OCI-LY7 (cell line): ENCODE data around the gene CLEC3B. TPM values are rescaled to one million over a fixed set of nuclear protein-coding genes. Genes with fewer than 3 reads are reported as not detected.
"Not testable (repeated sequence)": the region's sequence is repeated elsewhere in the genome, so short reads cannot be mapped to it uniquely, and the experiment has no call there.

Experiments used
- BruUV-seq: library from RNA; stranded (reverse); fragments of 400-500 nt; replicated peaks from 2 replicates; lab custom pipeline; 2021; lab: Mats Ljungman, UMichigan
- CTCF ChIA-PET: fragments of 300-600 bp; sonication (Branson Sonifier 250); formaldehyde crosslinking; loops from one replicate; lab custom pipeline; 2022; ENCODE audit warnings: antibody characterized with exemption; ENCODE audit not compliant: unreplicated experiment; lab: Charles Lee
- POLR2A ChIA-PET: fragments of 300-600 bp; sonication (Branson Sonifier 250); formaldehyde crosslinking; loops from one replicate; lab custom pipeline; 2022; ENCODE audit warnings: antibody characterized with exemption; lab: Charles Lee
- DNase-seq: peaks from one replicate; pipeline ENCODE4 v3.0.0-alpha.2; 2015; ENCODE audit warnings: low spot score
- H2AFZ ChIP-seq: fragments of 200-600 bp; sonication (generic), shearing (Covaris generic); 2 replicates; pipeline ENCODE4 v1.6.1; 2014; ENCODE audit warnings: mild to moderate bottlenecking, antibody characterized with exemption, low read length, moderate library complexity
- H3K27ac ChIP-seq: fragments of 200-600 bp; sonication (generic); 2 replicates; pipeline ENCODE4 v1.5.1; 2014; ENCODE audit warnings: mixed run types, low read depth, mild to moderate bottlenecking, moderate library complexity, low read length, inconsistent platforms; ENCODE audit not compliant: poor library complexity, severe bottlenecking
- H3K36me3 ChIP-seq: fragments of 200-600 bp; sonication (generic); 2 replicates; pipeline ENCODE4 v1.6.1; 2014; ENCODE audit warnings: mild to moderate bottlenecking, antibody characterized with exemption, low read length, moderate library complexity, mixed read lengths; ENCODE audit not compliant: insufficient read depth
- H3K4me1 ChIP-seq: fragments of 200-600 bp; sonication (generic); 2 replicates; pipeline ENCODE4 v1.5.1; 2014; ENCODE audit warnings: mild to moderate bottlenecking, low read length; ENCODE audit not compliant: insufficient read depth, poor library complexity, severe bottlenecking
- H3K4me2 ChIP-seq: fragments of 200-600 bp; sonication (generic); 2 replicates; pipeline ENCODE4 v1.6.1; 2014; ENCODE audit warnings: mild to moderate bottlenecking, low read length
- H3K4me3 ChIP-seq: fragments of 200-600 bp; sonication (generic); 2 replicates; pipeline ENCODE4 v1.5.1; 2014; ENCODE audit warnings: mild to moderate bottlenecking, low read depth, low read length; ENCODE audit not compliant: poor library complexity, severe bottlenecking
- H3K79me2 ChIP-seq: fragments of 200-600 bp; sonication (generic); 2 replicates; pipeline ENCODE4 v1.6.1; 2016; ENCODE audit warnings: low read depth, mild to moderate bottlenecking, low read length, moderate library complexity, mixed read lengths; ENCODE audit not compliant: insufficient read depth
- H3K9me2 ChIP-seq: fragments of 200-600 bp; sonication (generic); 2 replicates; pipeline ENCODE4 v1.6.1; 2016; ENCODE audit warnings: mild to moderate bottlenecking, low read length, mixed read lengths; ENCODE audit not compliant: insufficient read depth
- H3K9me3 ChIP-seq: fragments of 200-600 bp; sonication (generic); 2 replicates; pipeline ENCODE4 v1.6.1; 2014; ENCODE audit warnings: mild to moderate bottlenecking, mixed run types, low read length, mixed read lengths
- H4K20me1 ChIP-seq: fragments of 200-600 bp; sonication (generic); 2 replicates; pipeline ENCODE4 v1.6.1; 2014; ENCODE audit warnings: mild to moderate bottlenecking, antibody characterized with exemption, low read length, moderate library complexity, mixed read lengths; ENCODE audit not compliant: insufficient read depth
- CTCF ChIP-seq: fragments of 200-600 bp; sonication (generic); conservative IDR thresholded peaks from 2 replicates; pipeline ENCODE4 v1.5.1; 2014; ENCODE audit warnings: mild to moderate bottlenecking, antibody characterized with exemption, low read length, moderate library complexity, mixed read lengths
- EZH2phosphoT487 ChIP-seq: fragments of 200-600 bp; sonication (generic); IDR thresholded peaks from 2 replicates; pipeline ENCODE4 v1.6.1; 2018; ENCODE audit warnings: low read depth, borderline replicate concordance, mild to moderate bottlenecking, mixed run types, antibody characterized with exemption, low read length, moderate library complexity, mixed read lengths
- intact Hi-C: fragments of 100-400 bp; cut with micrococcal nuclease; formaldehyde crosslinking; loops from one replicate; pipeline ENCODE4 v1.10.0; 2022; ENCODE audit not compliant: unreplicated experiment
- total RNA-seq, 2 experiments: library from RNA; depleted of rRNA in 1 of 2; stranded (reverse); fragments of >200 nt in 1 of 2; shearing (Covaris generic) in 1 of 2; gene quantifications; 2 replicates each; pipeline ENCODE4 v1.2.3, GENCODE V29; 2014 to 2022

CLEC3B gene
- total RNA-seq, 2 experiments from 2014 or later = 1.3 TPM; not detected in 1

- Histone ChIP-seq H3K79me2 (peaks cover 82% of the 10 kb centered on the region), H3K4me1 (peaks cover 1% of the 10 kb centered on the region), H3K27ac (no peak overlapping the region), H3K9me2 (no peaks in the 10 kb centered on the region), H3K4me3 (no peak overlapping the region), H3K9me3 (no peaks in the 10 kb centered on the region), H3K4me2 (no peak overlapping the region), H4K20me1 (peaks cover 23% of the 10 kb centered on the region), H3K36me3 (peaks cover 75% of the 10 kb centered on the region), H2AFZ (no peak overlapping the region)
- no peak for TF ChIP-seq EZH2phosphoT487
- no peak for TF ChIP-seq CTCF
- no peak for DNase-seq
- intact Hi-C loops = no loop called here
- no TSS peak for BruUV-seq
- POLR2A ChIA-PET = interaction anchor here (0.8 kb wide), 1 partner anchor 10 kb away, joined by 3 read pairs; no protein-coding TSS in a partner anchor
- CTCF ChIA-PET = no interaction called here
These were observed 43.3 kb upstream of the CLEC3B start for GRCh38 chr3:44982817-44983216.

- no peak for DNase-seq
- ChIA-PET POLR2A (interaction anchor here (0.6 kb wide), 1 partner anchor 42 kb away, joined by 3 read pairs; no protein-coding TSS in a partner anchor), CTCF (no interaction called here)
- no peaks in the 10 kb centered on the region for H3K9me3 ChIP-seq
- H3K27ac ChIP-seq = no peak overlapping the region
- H3K4me1 ChIP-seq = no peaks in the 10 kb centered on the region
- peaks cover 75% of the 10 kb centered on the region for H3K36me3 ChIP-seq
- BruUV-seq = no TSS peak
- no peak overlapping the region for H3K4me2 ChIP-seq
- H3K9me2 ChIP-seq = no peaks in the 10 kb centered on the region
- intact Hi-C loops = no loop called here
- H3K4me3 ChIP-seq = no peak overlapping the region
- peaks cover 80% of the 10 kb centered on the region for H3K79me2 ChIP-seq
- no peak overlapping the region for H2AFZ ChIP-seq
- H4K20me1 ChIP-seq = peaks cover 26% of the 10 kb centered on the region
- TF ChIP-seq CTCF (no peak), EZH2phosphoT487 (no peak)
These were observed 42.6 kb upstream of the CLEC3B start for GRCh38 chr3:44983484-44983941.

- Histone ChIP-seq H3K4me1 (no peaks in the 10 kb centered on the region), H3K9me2 (no peaks in the 10 kb centered on the region), H3K4me2 (no peak overlapping the region), H3K27ac (no peak overlapping the region), H3K36me3 (peaks cover 75% of the 10 kb centered on the region), H3K79me2 (peaks cover 80% of the 10 kb centered on the region), H4K20me1 (peaks cover 24% of the 10 kb centered on the region), H3K4me3 (no peak overlapping the region), H2AFZ (no peak overlapping the region), H3K9me3 (no peaks in the 10 kb centered on the region)
- BruUV-seq = no TSS peak
- TF ChIP-seq EZH2phosphoT487 (no peak), CTCF (no peak)
- intact Hi-C loops = no loop called here
- ChIA-PET CTCF (no interaction called here), POLR2A (no interaction called here)
- DNase-seq = no peak
These were observed 41.8 kb upstream of the CLEC3B start for GRCh38 chr3:44984335-44984734.

- H3K9me2 ChIP-seq, H2AFZ ChIP-seq, H3K27ac ChIP-seq, DNase-seq, H3K9me3 ChIP-seq, H3K4me1 ChIP-seq, H3K4me2 ChIP-seq, intact Hi-C loops, BruUV-seq, H3K4me3 ChIP-seq: not testable (repeated sequence)
- peaks cover 86% of the 10 kb centered on the region for H3K36me3 ChIP-seq
- H3K79me2 ChIP-seq = peaks cover 60% of the 10 kb centered on the region
- peaks cover 20% of the 10 kb centered on the region for H4K20me1 ChIP-seq
- POLR2A ChIA-PET = interaction anchor here (0.7 to 1.2 kb wide), 4 partner anchors 8 to 19 kb away, joined by 4 to 7 read pairs (median 4); partner anchors contain the start of genes EXOSC7 and ZDHHC3
- CTCF ChIA-PET = interaction anchor here (1.4 kb wide), 1 partner anchor 9 kb away, joined by 5 read pairs; the partner anchor contains the start of gene EXOSC7
These were observed 39.8 kb upstream of the CLEC3B start for GRCh38 chr3:44986330-44986729.
